ENCODE data around the gene SLC12A9.

SLC12A9 gene

GRCh38 chr7:100899432-100899831 is 46.9 kb downstream of the SLC12A9 start:
- DNase-seq, result no peak

DNA sequence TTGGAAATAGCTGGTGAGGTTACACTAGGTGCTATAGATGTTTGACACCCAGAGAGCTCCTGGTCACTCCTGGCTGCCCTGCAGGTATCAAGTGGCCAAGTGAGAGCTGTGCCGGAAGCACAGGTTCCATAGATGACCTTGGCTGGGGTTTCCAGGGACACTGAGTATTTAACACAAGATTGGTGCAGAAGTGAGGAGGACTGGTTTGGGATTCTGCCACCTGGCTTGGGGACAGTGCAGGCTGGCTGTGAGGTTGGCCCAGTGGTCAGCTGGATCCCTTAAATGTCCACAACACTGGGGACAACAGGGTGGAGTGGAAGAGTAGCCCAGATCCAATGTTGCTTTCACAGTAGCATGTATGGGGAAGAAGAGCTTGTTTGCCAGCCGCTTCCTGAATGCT is 48.5 kb downstream of the SLC12A9 start:
- DNase-seq, result no peak

GRCh38 chr7:100901921-100902332 is 49.4 kb downstream of the SLC12A9 start:
- DNase-seq, result no peak

DNA sequence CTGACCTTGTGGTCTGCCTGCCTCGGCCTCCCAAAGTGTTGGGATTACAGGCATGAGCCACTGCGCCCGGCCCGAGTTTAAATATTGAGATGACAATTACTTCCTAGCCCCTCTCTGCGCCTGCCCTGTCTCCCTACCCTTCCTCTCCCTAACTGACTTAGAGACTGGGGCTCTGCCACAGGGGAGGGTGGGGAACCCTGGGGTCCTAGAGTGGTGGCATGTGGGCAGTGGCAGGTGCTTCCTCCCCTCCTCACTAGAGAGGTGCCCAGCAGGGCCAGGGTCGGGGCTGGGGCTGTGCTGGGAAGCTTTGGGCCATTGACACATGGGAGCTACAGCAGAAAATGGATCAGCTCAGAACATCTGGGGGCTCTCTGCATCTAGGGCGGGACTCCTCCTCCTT is 50.1 kb downstream of the SLC12A9 start:
- no peak for DNase-seq

- DNase-seq, result no peak
These were observed 56.0 kb downstream of the SLC12A9 start for GRCh38 chr7:100908512-100908911.

- peak; percentile 73 for DNase-seq
These were observed 57.9 kb downstream of the SLC12A9 start for GRCh38 chr7:100910443-100910842.

- no peak for DNase-seq
These were observed 59.0 kb downstream of the SLC12A9 start for GRCh38 chr7:100911484-100911883.

DNA sequence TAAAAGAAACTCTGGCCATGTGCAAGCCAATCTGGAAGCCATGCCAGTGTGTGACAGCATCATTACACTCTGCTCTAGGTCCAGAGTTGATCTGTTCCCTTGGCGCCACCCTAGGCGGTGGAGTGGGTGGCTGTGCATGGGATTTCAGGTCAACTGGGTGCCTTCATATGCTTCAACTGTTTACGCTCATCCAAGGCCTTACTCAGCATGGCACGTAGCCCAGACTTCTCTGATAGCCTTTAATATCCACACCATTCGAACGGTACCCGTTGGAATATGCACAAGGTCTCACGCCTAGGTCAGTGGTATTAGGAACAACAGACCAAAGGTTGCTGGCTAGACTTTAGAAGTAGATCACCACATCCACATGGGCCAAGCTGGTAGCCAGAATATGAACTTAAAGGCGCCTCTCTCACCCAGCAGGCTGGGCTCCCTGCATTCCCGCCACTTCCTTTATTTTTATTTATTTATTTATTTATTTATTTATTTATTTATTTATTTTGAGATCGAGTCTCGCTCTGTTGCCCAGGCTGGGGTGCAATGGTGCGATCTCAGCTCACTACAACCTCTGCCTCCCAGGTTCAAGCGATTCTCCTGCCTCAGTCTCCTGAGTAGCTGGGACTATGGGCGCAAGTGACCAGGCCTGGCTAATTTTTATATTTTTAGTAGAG is 61.8 kb downstream of the SLC12A9 start:
- no peak for DNase-seq

DNA sequence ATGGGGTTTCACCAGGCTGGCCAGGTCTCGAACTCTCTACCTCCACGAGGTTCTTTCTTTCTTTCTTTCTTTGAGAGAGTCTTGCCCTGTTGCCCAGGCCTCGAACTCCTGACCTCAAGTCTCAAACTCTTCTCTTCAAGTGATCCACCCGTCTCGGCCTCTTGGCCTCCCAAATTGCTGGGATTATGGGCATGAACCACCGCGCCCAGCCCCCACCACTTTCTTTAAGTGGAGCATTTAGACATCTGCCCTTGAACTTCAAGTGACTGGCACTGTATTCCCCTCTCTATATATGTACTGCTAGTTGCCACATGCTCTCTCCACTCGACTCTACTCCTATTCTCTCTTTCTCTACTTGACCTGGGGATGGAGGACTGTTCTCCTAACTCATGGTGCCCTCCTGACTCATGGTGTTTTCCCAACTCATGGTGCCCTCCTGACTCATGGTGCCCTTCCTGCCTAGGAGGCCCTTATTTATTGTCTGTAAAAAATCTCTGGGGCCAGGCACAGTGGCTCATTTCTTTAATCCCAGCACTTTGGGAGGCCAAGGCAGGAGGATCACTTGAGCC is 62.5 kb downstream of the SLC12A9 start:
- DNase-seq, result no peak

All from MV-4-11 (cell line).